ENCODE measurements around the gene STAT6.

DNA sequence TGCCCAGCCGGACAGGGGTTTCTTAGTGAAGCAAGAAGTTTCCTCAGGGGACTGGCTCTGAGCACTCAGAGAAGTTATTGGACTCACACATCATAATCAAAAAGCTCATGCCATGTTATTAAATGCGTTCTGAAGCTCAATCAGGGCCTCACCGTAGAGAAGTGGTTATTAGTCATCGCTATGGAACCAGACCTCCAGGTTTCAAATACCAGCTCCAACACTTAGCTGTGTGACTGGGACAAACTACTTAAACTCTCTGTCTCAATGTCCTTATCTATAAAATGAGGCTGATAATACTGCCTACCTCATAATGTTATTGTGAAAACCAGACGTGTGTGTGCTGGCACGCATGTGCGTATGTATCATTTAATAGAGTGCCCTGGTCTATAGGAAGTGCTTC is 7.3 kb downstream of the STAT6 start:
- TF ChIP-seq, protein P1, sequence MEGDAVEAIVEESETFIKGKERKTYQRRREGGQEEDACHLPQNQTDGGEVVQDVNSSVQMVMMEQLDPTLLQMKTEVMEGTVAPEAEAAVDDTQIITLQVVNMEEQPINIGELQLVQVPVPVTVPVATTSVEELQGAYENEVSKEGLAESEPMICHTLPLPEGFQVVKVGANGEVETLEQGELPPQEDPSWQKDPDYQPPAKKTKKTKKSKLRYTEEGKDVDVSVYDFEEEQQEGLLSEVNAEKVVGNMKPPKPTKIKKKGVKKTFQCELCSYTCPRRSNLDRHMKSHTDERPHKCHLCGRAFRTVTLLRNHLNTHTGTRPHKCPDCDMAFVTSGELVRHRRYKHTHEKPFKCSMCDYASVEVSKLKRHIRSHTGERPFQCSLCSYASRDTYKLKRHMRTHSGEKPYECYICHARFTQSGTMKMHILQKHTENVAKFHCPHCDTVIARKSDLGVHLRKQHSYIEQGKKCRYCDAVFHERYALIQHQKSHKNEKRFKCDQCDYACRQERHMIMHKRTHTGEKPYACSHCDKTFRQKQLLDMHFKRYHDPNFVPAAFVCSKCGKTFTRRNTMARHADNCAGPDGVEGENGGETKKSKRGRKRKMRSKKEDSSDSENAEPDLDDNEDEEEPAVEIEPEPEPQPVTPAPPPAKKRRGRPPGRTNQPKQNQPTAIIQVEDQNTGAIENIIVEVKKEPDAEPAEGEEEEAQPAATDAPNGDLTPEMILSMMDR (conservative IDR thresholded peaks at IDR 0.05; ENCODE audit: low read length) = no peak
- no peak for TF ChIP-seq EZH2phosphoT487 (IDR thresholded peaks at IDR 0.05; ENCODE audit: borderline replicate concordance)
